Liver (tissue), 3 donors: ENCODE results near the gene SMC4.

Experiments used
- EGR1 ChIP-seq, 2 donors: IDR thresholded peaks; 2 replicates each; pipeline ENCODE4 v1.6.1; 2016 to 2018; ENCODE audit warnings: antibody characterized with exemption in 2 of 2, low read depth in 2 of 2
- GABPA ChIP-seq, 2 donors: IDR thresholded peaks in 1 of 2; conservative IDR thresholded peaks in 1 of 2; 2 replicates each; pipeline ENCODE4 v1.6.1; 2016; ENCODE audit warnings: antibody characterized with exemption in 2 of 2, mild to moderate bottlenecking in 1 of 2, moderate library complexity in 1 of 2
- HNF4A ChIP-seq, 2 donors: conservative IDR thresholded peaks; 2 replicates each; pipeline ENCODE4 v1.6.1; 2016; ENCODE audit warnings: antibody characterized with exemption in 2 of 2, mild to moderate bottlenecking in 2 of 2
- RAD21 ChIP-seq, 2 donors: IDR thresholded peaks; 2 replicates each; pipeline ENCODE4 v1.6.1; 2016; ENCODE audit warnings: antibody characterized with exemption in 2 of 2, mild to moderate bottlenecking in 2 of 2
- RXRA ChIP-seq, 2 donors: IDR thresholded peaks; 2 replicates each; pipeline ENCODE4 v1.6.1; 2017 to 2018; ENCODE audit warnings: antibody characterized with exemption in 2 of 2, mild to moderate bottlenecking in 1 of 2
- SP1 ChIP-seq: IDR thresholded peaks from 2 replicates; pipeline ENCODE4 v1.6.1; 2018; ENCODE audit warnings: antibody characterized with exemption, mild to moderate bottlenecking
- TAF1 ChIP-seq: conservative IDR thresholded peaks from 2 replicates; pipeline ENCODE4 v1.6.1; 2016; ENCODE audit warnings: antibody characterized with exemption, mild to moderate bottlenecking
- YY1 ChIP-seq: IDR thresholded peaks from 2 replicates; pipeline ENCODE4 v1.6.1; 2016; ENCODE audit warnings: antibody characterized with exemption, mild to moderate bottlenecking
- TF ChIP-seq, protein P1 (sequence below): fragments of 150-350 bp; IDR thresholded peaks from 2 replicates; pipeline ENCODE4 v1.5.1; 2017; ENCODE audit warnings: improper control_type of control experiment, low read depth, low read length; ENCODE audit not compliant: missing input control
- TF ChIP-seq, protein P2 (sequence below): IDR thresholded peaks from 2 replicates; pipeline ENCODE4 v1.6.1; 2016; ENCODE audit warnings: antibody characterized with exemption, mild to moderate bottlenecking
- TF ChIP-seq, protein P3 (sequence below): IDR thresholded peaks from 2 replicates; pipeline ENCODE4 v1.6.1; 2016; ENCODE audit warnings: antibody characterized with exemption
- TF ChIP-seq, protein P4 (sequence below): IDR thresholded peaks from 2 replicates; pipeline ENCODE4 v1.6.1; 2016; ENCODE audit warnings: antibody characterized with exemption
- TF ChIP-seq, protein P5 (sequence below): IDR thresholded peaks from 2 replicates; pipeline ENCODE4 v1.6.1; 2016; ENCODE audit warnings: antibody characterized with exemption
- donor health status: healthy.
- donor health status: healthy.

DNA sequence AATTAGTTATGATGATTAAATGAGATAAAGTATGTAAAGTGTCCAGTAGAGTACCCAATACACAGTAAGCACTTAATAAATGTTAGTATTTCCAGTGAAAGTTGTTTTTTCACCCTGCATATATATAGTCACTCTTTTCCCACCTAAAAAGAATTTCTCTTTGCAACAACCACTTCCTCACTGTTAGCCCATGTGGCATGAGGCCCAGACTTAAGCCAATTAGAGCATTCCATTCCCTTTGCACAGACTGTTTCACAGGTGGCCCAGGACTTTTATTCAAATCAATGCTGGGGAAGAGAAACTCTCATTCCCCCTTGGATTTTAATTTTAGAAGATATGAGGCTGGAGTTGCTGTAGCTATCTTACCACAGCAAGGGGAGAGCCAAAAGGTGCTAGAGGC is 4.2 kb upstream of the SMC4 start:
- TF ChIP-seq, protein P1, sequence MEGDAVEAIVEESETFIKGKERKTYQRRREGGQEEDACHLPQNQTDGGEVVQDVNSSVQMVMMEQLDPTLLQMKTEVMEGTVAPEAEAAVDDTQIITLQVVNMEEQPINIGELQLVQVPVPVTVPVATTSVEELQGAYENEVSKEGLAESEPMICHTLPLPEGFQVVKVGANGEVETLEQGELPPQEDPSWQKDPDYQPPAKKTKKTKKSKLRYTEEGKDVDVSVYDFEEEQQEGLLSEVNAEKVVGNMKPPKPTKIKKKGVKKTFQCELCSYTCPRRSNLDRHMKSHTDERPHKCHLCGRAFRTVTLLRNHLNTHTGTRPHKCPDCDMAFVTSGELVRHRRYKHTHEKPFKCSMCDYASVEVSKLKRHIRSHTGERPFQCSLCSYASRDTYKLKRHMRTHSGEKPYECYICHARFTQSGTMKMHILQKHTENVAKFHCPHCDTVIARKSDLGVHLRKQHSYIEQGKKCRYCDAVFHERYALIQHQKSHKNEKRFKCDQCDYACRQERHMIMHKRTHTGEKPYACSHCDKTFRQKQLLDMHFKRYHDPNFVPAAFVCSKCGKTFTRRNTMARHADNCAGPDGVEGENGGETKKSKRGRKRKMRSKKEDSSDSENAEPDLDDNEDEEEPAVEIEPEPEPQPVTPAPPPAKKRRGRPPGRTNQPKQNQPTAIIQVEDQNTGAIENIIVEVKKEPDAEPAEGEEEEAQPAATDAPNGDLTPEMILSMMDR, result no peak
- TF ChIP-seq RXRA (IDR thresholded peaks at IDR 0.05) (no peak), RAD21 (IDR thresholded peaks at IDR 0.05) (no peak), TAF1 (no peak), YY1 (no peak), SP1 (no peak), EGR1 (IDR thresholded peaks at IDR 0.05; ENCODE audit: low read depth in 2 of 2) (no peak), HNF4A (conservative IDR thresholded peaks at IDR 0.05) (no peak), GABPA (IDR thresholded peaks at IDR 0.05 in 1 of 2, conservative IDR thresholded peaks at IDR 0.05 in 1 of 2) (no peak)
- TF ChIP-seq, protein P2, sequence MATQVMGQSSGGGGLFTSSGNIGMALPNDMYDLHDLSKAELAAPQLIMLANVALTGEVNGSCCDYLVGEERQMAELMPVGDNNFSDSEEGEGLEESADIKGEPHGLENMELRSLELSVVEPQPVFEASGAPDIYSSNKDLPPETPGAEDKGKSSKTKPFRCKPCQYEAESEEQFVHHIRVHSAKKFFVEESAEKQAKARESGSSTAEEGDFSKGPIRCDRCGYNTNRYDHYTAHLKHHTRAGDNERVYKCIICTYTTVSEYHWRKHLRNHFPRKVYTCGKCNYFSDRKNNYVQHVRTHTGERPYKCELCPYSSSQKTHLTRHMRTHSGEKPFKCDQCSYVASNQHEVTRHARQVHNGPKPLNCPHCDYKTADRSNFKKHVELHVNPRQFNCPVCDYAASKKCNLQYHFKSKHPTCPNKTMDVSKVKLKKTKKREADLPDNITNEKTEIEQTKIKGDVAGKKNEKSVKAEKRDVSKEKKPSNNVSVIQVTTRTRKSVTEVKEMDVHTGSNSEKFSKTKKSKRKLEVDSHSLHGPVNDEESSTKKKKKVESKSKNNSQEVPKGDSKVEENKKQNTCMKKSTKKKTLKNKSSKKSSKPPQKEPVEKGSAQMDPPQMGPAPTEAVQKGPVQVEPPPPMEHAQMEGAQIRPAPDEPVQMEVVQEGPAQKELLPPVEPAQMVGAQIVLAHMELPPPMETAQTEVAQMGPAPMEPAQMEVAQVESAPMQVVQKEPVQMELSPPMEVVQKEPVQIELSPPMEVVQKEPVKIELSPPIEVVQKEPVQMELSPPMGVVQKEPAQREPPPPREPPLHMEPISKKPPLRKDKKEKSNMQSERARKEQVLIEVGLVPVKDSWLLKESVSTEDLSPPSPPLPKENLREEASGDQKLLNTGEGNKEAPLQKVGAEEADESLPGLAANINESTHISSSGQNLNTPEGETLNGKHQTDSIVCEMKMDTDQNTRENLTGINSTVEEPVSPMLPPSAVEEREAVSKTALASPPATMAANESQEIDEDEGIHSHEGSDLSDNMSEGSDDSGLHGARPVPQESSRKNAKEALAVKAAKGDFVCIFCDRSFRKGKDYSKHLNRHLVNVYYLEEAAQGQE, result no peak
- TF ChIP-seq, protein P3, sequence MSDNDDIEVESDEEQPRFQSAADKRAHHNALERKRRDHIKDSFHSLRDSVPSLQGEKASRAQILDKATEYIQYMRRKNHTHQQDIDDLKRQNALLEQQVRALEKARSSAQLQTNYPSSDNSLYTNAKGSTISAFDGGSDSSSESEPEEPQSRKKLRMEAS, result no peak
- TF ChIP-seq, protein P4, sequence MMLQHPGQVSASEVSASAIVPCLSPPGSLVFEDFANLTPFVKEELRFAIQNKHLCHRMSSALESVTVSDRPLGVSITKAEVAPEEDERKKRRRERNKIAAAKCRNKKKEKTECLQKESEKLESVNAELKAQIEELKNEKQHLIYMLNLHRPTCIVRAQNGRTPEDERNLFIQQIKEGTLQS, result no peak
- TF ChIP-seq, protein P5, sequence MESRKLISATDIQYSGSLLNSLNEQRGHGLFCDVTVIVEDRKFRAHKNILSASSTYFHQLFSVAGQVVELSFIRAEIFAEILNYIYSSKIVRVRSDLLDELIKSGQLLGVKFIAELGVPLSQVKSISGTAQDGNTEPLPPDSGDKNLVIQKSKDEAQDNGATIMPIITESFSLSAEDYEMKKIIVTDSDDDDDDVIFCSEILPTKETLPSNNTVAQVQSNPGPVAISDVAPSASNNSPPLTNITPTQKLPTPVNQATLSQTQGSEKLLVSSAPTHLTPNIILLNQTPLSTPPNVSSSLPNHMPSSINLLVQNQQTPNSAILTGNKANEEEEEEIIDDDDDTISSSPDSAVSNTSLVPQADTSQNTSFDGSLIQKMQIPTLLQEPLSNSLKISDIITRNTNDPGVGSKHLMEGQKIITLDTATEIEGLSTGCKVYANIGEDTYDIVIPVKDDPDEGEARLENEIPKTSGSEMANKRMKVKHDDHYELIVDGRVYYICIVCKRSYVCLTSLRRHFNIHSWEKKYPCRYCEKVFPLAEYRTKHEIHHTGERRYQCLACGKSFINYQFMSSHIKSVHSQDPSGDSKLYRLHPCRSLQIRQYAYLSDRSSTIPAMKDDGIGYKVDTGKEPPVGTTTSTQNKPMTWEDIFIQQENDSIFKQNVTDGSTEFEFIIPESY, result no peak
